Sigmoid colon (tissue), 7 donors: ENCODE results near the gene CDK6. TPM values are rescaled to one million over a fixed set of nuclear protein-coding genes. Genes with fewer than 3 reads are reported as not detected.

ENCODE experiments used
- DNase-seq: peaks from one replicate; pipeline ENCODE4 v3.0.0-alpha.2; 2019
- H3K27ac ChIP-seq, 4 donors: fragments of 200-600 bp; sonication (generic); one replicate each; pipeline ENCODE4 v1.5.1; 2016 to 2019; ENCODE audit warnings: mild to moderate bottlenecking in 1 of 4
- H3K27me3 ChIP-seq, 3 donors: fragments of 200-600 bp; sonication (generic); one replicate each; pipeline ENCODE4 v1.5.1; 2019; ENCODE audit warnings: mild to moderate bottlenecking in 1 of 3
- H3K36me3 ChIP-seq, 4 donors: fragments of 200-600 bp; sonication (generic); one replicate each; pipeline ENCODE4 v1.5.1; 2016 to 2019
- H3K4me1 ChIP-seq, 4 donors: fragments of 200-600 bp; sonication (generic); one replicate each; pipeline ENCODE4 v1.5.1; 2017 to 2019
- H3K4me3 ChIP-seq, 4 donors: fragments of 200-600 bp; sonication (generic); one replicate each; pipeline ENCODE4 v1.5.1; 2017 to 2019; ENCODE audit warnings: mild to moderate bottlenecking in 2 of 4, moderate library complexity in 1 of 4
- H3K9me3 ChIP-seq, 4 donors: fragments of 200-600 bp in 3 of 4; sonication (generic) in 3 of 4; one replicate each; pipeline versions ENCODE4 v1.5.1 to v1.6.1; 2013 to 2019
- CTCF ChIP-seq, 4 experiments: fragments of 450-650 bp in 3 of 4; fragments of 200-600 bp in 1 of 4; IDR thresholded peaks; one replicate each; pipeline ENCODE4 v1.5.1; 2016 to 2019; ENCODE audit warnings: antibody characterized with exemption in 4 of 4, mild to moderate bottlenecking in 3 of 4, moderate library complexity in 2 of 4
- EP300 ChIP-seq, 4 donors: sonication (generic); formaldehyde crosslinking; IDR thresholded peaks; one replicate each; pipeline ENCODE4 v1.6.1; 2017; ENCODE audit warnings: antibody characterized with exemption in 4 of 4
- POLR2A ChIP-seq, 2 donors: fragments of 450-650 bp; IDR thresholded peaks; one replicate each; pipeline ENCODE4 v1.6.1; 2016; ENCODE audit warnings: antibody characterized with exemption in 2 of 2, mild to moderate bottlenecking in 2 of 2, moderate library complexity in 2 of 2
- POLR2AphosphoS5 ChIP-seq, 4 donors: sonication (generic); formaldehyde crosslinking; IDR thresholded peaks; one replicate each; pipeline ENCODE4 v1.6.1; 2017; ENCODE audit warnings: antibody characterized with exemption in 4 of 4
- WGBS, 2 donors: extraction: QIAGEN DNeasy Blood & Tissue Kit; methylation state at CpG; one replicate each; pipeline ENCODE4 v1.1.7; 2013; 5-methylcytosine and 5-hydroxymethylcytosine counted together
- intact Hi-C: fragments of 100-400 bp; cut with DNase I; formaldehyde crosslinking; loops from one replicate; pipeline ENCODE4 v1.15.1; 2023
- polyA plus RNA-seq, 3 donors: library from polyadenylated mRNA; stranded (reverse); fragments of 200-250 nt; gene quantifications; one replicate each; pipeline ENCODE4 v1.2.3, GENCODE V29; 2013
- total RNA-seq, 4 donors: library from RNA; depleted of rRNA; stranded (reverse); fragments of >200 nt; gene quantifications; one replicate each; pipeline ENCODE4 v1.1.0, GENCODE V29; 2016
- donor health status: healthy with polysubstance abuse.
- donor health status: Bipolar disorder and iron deficiency.
- donor health status: healthy.

Gene CDK6
- total and polyA plus RNA-seq, 7 donors: 2.4 to 25.8 (median 13.3) TPM

- WGBS, 2 donors: 94 to 95% methylated on average over 4 of the region's 4 CpGs
- no peaks in the 10 kb centered on the region for H3K9me3 ChIP-seq
- no peak overlapping the region for H3K27ac ChIP-seq
- TF ChIP-seq CTCF (IDR thresholded peaks at IDR 0.05): no peak
- no peak for TF ChIP-seq POLR2A (IDR thresholded peaks at IDR 0.05)
- TF ChIP-seq POLR2AphosphoS5 (IDR thresholded peaks at IDR 0.05): no peak
- TF ChIP-seq EP300 (IDR thresholded peaks at IDR 0.05): no peak
- DNase-seq: no peak
- no peaks in the 10 kb centered on the region for H3K27me3 ChIP-seq
- no peaks in the 10 kb centered on the region for H3K4me1 ChIP-seq
- no peak overlapping the region for H3K4me3 ChIP-seq
- intact Hi-C loops: no loop called here
- H3K36me3 ChIP-seq: peaks cover 14 to 99% (median 35%) of the 10 kb centered on the region in 4 donors
Measured at GRCh38 chr7:92569137-92569536, 267.2 kb downstream of the CDK6 start.

- DNase-seq: no peak
- Histone ChIP-seq H3K36me3 (peaks cover 14 to 87% (median 36%) of the 10 kb centered on the region in 4 donors), H3K27ac (no peak overlapping the region), H3K4me1 (no peaks in the 10 kb centered on the region), H3K27me3 (no peaks in the 10 kb centered on the region), H3K9me3 (no peaks in the 10 kb centered on the region), H3K4me3 (no peak overlapping the region)
- 90 to 92% methylated on average over 6 of the region's 6 CpGs for WGBS, 2 donors
- TF ChIP-seq EP300 (IDR thresholded peaks at IDR 0.05): no peak
- no peak for TF ChIP-seq POLR2AphosphoS5 (IDR thresholded peaks at IDR 0.05)
- no peak for TF ChIP-seq CTCF (IDR thresholded peaks at IDR 0.05)
- no peak for TF ChIP-seq POLR2A (IDR thresholded peaks at IDR 0.05)
- intact Hi-C loops: no loop called here
Measured at GRCh38 chr7:92567460-92567859, 268.9 kb downstream of the CDK6 start.

GRCh38 chr7:92563345-92563744 is 273.0 kb downstream of the CDK6 start:
- H3K27me3 ChIP-seq: no peaks in the 10 kb centered on the region
- no peak overlapping the region for H3K4me3 ChIP-seq
- H3K9me3 ChIP-seq: no peaks in the 10 kb centered on the region
- peaks cover 10 to 68% (median 29%) of the 10 kb centered on the region in 4 donors for H3K36me3 ChIP-seq
- TF ChIP-seq POLR2AphosphoS5 (IDR thresholded peaks at IDR 0.05) (no peak), CTCF (IDR thresholded peaks at IDR 0.05) (no peak), POLR2A (IDR thresholded peaks at IDR 0.05) (no peak), EP300 (IDR thresholded peaks at IDR 0.05) (no peak)
- DNase-seq: no peak
- intact Hi-C loops: no loop called here
- WGBS, 2 donors: 88 to 91% methylated on average over 2 of the region's 2 CpGs
- H3K27ac ChIP-seq: no peak overlapping the region
- no peaks in the 10 kb centered on the region for H3K4me1 ChIP-seq

GRCh38 chr7:92560602-92561001 is 275.8 kb downstream of the CDK6 start:
- DNase-seq: no peak
- H3K36me3 ChIP-seq: peaks cover 0 to 49% (median 11%) of the 10 kb centered on the region in 4 donors

More at GRCh38 chr7:92560602-92561001, 275.8 kb downstream of the CDK6 start:
- Histone ChIP-seq H3K9me3 (no peaks in the 10 kb centered on the region), H3K27me3 (no peaks in the 10 kb centered on the region), H3K4me3 (no peak overlapping the region), H3K27ac (no peak overlapping the region), H3K4me1 (no peaks in the 10 kb centered on the region)
- no peak for TF ChIP-seq POLR2AphosphoS5 (IDR thresholded peaks at IDR 0.05)
- no peak for TF ChIP-seq CTCF (IDR thresholded peaks at IDR 0.05)
- TF ChIP-seq POLR2A (IDR thresholded peaks at IDR 0.05): no peak
- TF ChIP-seq EP300 (IDR thresholded peaks at IDR 0.05): no peak
- intact Hi-C loops: no loop called here
